H54 (cell line): ENCODE data around the gene ARHGEF16.

Source experiments
- DNase-seq: peaks from one replicate; pipeline ENCODE4 v3.0.0; 2011; ENCODE audit warnings: low spot score, mixed read lengths; ENCODE audit not compliant: insufficient read length
- FAIRE-seq: peaks from 3 replicates; lab custom pipeline; 2011; peaks lifted over from hg19 to GRCh38; lab: Jason Lieb, UNC
- POLR2A ChIP-seq: IDR thresholded peaks from 2 replicates; pipeline ENCODE4 v1.6.1; 2011; ENCODE audit warnings: low read depth, mild to moderate bottlenecking, low read length

The ARHGEF16 gene

DNA sequence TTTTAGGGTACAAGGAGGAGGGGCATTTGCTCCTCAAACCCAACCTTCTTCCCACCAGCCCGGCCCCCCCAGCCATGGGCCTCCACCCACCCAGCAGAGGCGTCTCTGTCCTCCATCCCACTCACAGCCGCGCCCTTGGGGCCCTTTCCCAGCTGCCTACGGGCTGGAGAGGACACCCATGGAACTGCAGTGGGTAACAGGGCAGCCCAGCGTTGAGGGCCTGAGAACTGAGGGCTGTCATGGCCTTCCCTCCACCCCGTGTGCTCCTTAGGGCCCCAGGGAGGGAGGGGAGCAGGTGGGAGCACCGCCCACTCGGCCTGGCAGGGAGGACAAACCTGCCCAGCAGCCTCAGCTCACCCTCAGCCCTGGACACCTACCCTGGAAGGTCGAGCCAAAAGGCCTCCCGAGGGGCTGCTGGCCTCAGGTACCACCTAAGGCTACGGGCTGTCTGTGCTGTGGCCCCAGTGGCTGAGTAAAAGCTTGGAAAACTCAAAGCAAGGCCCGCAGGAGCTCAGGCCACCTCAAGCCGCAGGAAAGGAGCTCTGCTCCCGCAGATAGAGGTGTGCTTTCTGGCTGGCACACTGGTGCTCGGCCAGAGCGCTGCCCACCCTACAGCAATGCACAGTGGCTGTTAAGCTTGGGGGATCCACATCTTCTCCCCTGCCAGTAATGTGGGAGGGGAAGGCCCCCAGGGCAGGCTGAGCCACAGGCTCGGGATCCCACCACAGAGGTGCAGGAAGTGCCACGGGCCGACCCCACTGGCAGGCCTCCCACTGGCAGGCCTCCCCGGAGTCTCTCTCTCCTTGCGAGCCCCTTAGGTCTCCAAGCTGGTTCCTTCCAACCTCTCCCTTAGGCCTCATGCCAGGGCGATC, 2.2 kb upstream of the ARHGEF16 start:
- no peak for TF ChIP-seq POLR2A
- FAIRE-seq = no peak
- DNase-seq = no peak

DNA sequence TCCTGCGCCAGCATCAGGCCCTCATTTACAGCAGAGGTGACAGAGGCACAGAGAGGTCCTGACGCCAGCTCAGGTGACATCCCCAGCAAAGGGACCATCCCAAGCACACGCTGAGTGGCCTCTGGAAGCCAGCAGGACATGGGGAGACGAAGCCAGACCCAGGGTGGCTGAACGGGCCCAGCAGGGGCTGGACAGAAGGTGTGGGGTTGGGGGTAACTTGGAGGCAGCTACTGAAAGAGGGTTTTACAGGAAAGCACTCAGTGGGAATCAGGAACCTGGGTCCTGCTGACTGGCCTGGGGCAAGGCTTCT, 1.6 kb upstream of the ARHGEF16 start:
- no peak for TF ChIP-seq POLR2A
- no peak for DNase-seq
- FAIRE-seq = no peak

DNA sequence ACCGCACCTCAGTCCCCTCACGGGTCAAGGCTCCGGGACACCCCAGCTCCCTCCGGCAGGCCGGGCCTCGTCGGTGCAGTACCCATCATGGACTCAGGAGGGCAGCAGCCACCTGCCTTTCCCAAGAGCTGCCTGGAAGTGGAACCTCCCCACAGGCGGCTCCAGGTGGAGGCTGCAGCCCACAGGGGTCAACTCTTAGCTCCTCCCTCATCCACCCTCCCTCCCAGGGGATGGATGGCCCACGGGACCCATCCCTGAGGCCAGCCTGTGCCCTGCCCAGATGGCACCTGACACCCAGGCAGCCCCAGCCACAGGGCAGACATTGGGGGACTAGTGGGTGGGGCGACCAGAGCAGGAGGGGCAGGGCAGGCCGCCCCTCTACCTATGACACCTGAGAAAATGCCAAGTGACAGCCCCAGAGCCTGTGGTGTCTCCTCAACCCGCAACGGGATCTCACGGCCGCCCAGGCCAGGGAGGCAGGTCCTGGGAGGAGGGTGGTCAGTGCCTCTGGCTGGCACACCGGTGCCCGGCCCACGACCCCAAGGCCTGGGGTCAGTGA, 1.2 kb upstream of the ARHGEF16 start:
- no peak for FAIRE-seq
- no peak for TF ChIP-seq POLR2A
- peak; percentile 85 for DNase-seq

DNA sequence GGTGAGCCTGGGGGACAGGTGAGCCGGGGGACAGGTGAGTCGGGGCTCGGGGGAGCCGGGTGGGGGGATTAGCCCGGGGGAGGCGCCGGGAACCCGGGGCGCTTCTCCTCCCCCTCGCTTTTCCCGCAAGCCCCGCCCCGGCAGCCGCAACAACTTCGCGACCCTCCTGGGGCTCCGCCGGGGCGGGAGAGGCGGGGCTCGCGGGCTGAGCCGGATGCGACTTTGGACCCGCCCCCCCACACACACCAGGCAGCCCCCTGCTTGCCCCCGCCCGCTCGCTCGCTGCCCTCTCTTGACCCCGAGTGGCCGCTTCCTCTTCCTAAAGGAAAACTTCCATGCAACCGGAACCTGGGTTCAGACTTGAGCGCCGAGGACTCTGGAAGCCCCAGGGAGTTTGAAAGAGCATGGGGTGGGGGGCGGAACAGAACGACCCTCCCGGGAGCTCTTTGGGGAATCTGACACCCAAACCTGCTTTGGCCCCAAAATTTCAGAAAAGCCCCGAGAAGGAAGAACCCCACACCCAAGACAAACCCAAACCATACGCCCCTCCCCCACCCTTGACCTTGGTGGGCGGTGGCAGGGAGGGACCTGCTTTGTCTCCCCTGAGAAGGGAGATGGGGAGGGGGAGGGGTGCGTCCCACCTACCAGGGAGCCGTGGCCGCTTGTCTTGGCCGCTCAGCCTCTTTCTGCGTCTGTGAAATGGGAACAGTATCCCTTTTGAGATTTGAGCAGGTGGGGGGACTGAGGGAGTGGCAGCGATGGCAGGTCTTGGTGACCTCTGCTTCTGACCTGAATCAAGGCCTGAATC, 550 bp downstream of the ARHGEF16 start:
- TF ChIP-seq POLR2A = no peak
- FAIRE-seq (no peak), DNase-seq (no peak)

DNA sequence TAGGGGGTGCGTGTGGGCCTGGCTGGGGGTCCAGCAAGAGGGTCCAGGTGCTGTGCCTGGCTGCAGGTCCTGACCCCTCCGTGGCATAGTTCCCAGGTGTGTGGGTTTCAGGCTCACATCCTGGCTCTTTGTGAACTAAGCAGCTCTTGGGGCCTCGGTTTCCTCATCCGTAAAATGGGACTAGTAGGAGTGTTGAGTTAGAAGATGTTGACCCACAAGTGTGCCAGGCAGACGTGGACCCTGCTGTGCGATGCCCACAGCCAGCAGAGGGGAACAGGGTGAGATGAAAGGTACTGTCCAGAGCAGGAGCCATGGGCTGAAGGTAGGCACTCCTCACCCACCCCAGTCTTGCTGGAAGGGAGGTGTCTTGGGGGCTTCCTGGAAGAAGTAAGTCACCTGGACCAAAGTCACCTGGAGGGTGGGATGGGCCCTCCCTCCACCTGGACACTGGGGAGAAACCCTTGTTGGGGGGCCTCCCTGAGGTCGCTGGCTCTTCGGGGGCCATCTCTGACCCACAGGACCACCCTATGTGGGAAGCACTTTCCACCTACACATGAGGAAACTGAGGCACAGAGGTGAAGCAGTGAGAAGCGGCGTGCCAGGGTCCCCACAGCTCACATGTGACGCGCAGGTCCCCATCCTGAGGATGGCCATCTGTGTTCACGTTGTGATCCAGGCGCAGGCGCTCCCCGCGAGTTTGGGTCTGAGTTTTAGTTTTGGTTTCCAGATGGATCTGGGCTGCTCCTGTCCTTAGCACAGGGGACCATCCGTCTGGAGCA, 1.4 kb downstream of the ARHGEF16 start:
- no peak for TF ChIP-seq POLR2A
- no peak for FAIRE-seq
- DNase-seq = no peak

DNA sequence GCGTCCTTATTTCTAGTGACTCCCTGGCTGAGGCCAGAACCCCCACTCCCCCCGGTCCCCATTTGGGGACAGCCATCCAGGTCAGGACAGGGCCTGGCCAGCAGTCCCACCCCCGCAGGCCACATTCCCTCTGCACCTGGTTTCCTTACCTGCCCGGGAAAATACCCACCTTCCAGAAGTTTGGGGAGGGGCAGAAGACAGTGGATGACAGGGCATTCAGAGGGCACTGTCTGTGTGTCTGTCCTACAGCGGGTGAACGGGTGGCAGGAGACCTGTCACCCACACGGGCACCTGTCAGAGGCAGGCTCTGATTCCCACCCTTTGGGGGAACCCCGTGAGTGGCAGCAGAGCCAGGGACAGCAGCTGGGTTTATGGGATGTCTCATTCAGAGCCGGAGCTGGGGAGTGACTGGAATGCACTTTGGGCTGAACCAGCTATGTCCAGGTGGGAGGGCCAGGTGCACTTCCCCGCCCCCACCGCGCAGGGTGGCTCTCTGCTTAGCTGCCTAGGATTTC, 2.0 kb downstream of the ARHGEF16 start:
- DNase-seq = no peak
- no peak for FAIRE-seq

DNA sequence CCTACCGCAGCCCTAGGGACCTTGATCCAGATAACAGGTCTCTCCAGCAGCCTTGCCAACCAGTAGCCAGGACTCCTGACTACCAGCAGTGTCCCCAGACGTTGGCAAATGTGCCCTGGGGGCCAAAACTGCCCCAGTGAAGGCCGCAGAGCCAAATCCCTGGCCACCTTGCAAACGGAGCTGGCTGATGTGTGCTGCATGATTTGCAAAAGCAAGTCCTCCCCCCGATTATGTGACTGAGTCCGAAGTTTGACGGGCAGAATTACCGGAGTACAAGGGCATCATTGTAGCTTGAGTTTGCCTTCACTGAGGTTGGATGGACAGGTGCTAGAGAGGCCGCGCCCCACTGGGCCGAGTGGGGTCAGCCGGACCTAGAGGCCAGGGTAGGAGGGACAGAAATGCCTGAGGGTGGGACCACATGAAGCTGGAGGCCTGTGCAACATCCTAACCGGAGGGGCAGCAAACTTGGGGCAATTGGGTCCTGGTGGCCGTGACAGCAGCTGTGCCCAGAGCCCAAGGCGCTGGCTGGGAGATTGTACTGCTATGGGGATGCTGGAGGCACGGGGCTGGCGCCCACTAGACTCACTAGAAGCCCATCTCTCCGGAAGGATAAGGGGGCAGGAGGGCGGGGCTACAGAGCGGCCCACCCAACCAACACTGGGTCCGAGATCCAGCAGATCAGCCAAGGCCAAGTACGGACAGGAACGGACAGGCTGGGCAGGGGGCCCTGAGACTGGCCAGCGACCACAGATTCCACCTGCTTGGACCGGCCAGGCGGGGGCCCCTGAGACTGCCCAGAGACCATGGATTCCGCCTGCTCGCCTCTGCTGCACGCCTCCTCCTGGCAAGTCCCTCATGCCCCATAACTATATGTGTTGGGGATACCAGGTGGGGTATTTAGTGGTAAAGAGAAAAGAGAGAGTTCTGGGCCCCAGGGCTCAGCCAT, 2.8 kb downstream of the ARHGEF16 start:
- no peak for FAIRE-seq
- DNase-seq = no peak
- TF ChIP-seq POLR2A = no peak

More for the DNA sequence above, 2.0 kb downstream of the ARHGEF16 start:
- no peak for TF ChIP-seq POLR2A

DNA sequence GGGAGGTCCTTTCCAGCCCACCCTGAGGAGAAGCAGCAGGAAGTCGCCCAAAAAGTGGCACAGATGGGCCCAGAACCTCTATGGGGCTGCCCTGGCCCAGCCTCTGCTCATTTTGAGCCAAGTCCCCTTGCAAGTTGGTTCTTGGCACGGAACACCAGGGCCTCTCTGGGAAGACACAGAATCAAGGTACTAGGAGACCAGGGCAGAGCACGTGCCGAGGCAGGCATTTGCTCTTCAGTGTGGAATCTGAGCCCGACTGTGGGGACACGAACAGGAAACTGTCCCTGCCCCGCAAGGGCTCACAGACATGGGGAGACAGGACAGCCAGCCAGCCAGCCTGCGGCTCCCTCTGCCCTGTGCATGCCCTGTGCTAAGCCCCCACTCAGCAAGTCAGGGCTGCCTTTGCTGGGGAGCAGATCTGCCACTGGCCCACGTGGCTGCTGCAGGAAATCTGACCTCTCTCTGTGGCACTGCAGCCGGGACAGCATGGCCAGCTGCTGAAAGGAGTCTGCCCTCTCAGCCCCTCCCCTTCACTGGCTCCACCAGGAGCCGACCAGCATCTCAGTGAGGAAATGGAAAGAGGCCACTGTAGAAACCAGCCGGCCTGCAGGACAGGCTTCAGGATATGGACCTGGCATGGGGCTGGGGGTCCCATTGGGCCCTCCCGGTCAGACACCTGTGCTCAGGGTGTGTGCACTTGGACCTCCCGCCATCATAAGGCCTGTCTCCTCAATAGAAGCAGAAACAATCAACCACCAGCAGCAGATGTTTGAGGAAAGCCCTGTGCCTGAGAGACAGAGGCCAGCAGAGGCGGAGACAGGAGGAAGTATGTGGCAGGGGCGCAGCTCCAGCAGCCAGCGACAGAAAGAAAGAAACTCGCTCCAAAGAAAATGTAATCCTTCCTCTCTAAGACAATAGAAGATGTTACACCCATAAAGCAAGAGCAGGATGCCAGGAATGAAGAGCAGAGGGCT, 3.7 kb downstream of the ARHGEF16 start:
- DNase-seq (no peak), FAIRE-seq (no peak)
- no peak for TF ChIP-seq POLR2A

DNA sequence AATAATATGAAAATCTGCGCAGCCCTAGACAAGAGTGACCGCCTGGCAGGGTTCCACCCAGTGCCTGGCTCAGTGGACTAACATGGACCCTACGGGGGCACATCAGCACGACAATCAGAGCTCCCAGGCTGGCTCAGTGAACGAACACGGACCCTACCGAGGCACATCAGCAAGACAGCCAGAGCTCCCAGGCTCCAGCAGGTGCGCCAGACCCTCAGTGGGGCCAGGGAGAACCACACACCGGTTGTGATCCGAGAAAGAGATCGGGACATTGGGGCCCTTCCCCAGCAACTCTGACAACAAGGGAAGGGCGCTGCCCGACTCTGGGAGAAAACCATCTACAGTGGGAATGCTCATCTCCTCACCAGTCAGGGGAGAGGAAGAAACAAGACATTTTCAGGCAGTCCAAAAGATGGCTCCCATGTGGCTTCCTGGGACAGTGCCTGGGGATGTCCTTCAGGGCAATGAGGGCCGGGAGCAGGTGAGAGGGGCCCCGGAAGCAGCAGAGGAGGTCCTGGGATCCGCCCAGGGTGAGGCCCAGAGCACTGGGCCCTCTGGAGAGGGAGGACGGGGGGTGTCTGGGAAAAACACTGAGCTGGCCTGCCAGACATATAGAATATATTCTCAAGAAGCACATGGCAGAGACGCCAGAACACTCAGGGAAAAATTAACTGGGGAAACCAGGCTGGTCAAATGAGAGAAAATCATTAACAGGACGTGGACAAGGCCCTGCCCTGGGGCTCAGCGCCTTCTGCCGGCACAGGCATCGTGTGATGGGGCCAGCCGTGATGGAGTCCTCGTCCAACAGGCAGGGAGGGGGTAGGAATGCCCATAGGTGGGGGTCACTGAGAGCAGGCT, 4.8 kb downstream of the ARHGEF16 start:
- DNase-seq (no peak), FAIRE-seq (no peak)
- no peak for TF ChIP-seq POLR2A

DNA sequence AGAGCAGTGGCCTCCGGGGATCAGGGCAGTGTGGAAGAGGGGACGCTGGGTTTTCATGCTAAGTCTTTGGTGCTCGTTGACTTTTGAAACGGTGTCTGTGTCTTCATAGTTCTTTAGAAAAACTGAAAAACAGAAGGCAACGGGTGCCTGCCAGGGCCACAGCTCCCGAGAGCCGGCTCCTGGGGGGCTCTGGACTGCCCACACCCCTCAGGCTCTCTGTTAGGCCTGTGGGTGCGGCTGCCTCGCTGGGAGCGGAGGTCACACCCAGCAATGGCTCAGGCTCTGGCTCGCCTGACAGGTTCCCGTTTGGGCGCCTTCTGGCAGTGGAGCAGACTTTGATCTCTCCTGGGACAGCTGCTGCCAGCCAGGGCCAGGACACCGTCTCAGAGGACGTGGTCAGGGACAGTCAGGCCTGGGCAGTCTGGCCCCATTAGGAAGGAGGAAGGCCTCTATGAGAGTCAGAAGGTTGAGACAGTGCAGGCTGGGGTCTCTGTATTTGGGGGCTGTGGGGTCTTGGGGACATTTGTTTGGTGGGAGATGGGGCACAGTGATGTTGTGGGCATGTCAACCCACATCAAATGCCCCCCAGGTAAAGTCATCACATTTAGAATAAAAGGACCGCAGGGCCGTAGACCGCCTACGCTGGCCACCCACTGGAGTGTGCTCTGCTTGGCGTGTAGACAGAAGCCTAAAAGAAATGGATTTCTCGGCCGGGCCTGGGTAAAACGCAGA, 5.6 kb downstream of the ARHGEF16 start:
- FAIRE-seq = no peak
- no peak for TF ChIP-seq POLR2A
- DNase-seq = no peak
